ENCODE data around the gene INPP5F.
"Not testable (repeated sequence)": the region's sequence is repeated elsewhere in the genome, so short reads cannot be mapped to it uniquely, and the experiment has no call there.

Gene INPP5F

DNA sequence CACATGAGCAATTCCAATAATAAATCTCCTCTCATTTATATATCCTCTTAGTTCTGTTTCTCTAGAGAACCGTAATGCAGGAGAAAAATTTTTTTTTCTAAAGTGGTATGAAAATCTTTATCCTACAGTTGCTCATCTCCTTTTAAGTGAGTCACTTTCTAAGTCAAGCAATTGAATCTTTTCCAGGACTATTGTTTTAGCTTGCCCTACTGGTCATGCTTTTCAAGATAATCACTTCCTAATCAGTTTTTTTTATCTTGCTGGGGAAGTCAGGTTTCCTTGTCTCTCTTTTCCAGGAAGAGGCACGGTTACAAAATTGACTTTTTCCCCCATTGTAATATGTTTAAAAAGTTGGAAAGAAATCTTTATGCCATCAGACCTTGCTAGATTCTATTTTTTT, 44.0 kb downstream of the INPP5F start:
- Histone ChIP-seq H3K9me2 (replicated peaks; ENCODE audit: insufficient read depth, low read length) (no peaks in the 10 kb centered on the region), H3K4me3 (ENCODE audit: insufficient read depth, low read length, poor library complexity, severe bottlenecking) (no peak overlapping the region), H3K4me2 (ENCODE audit: low read depth, low read length, poor library complexity, severe bottlenecking) (no peak overlapping the region), H3K9ac (ENCODE audit: low read length) (no peak overlapping the region), H3K79me2 (ENCODE audit: insufficient read depth, low read length) (no peaks in the 10 kb centered on the region), H3K27ac (ENCODE audit: low read depth, low read length) (no peak overlapping the region), H3K27me3 (ENCODE audit: low read length) (no peaks in the 10 kb centered on the region), H3F3A (ENCODE audit: insufficient read depth) (no peaks in the 10 kb centered on the region; the same call in 1 of the 2 replicates), H3K9me3 (ENCODE audit: insufficient read depth, low read length) (no peaks in the 10 kb centered on the region), H3K36me3 (ENCODE audit: low read length) (no peaks in the 10 kb centered on the region), H2AFZ (ENCODE audit: low read depth, low read length, severe bottlenecking) (no peak overlapping the region), H4K20me1 (ENCODE audit: low read depth, low read length) (no peaks in the 10 kb centered on the region)
- no peak for TF ChIP-seq EZH2phosphoT487 (conservative IDR thresholded peaks at IDR 0.05; ENCODE audit: low read length)
- TF ChIP-seq, protein P1, sequence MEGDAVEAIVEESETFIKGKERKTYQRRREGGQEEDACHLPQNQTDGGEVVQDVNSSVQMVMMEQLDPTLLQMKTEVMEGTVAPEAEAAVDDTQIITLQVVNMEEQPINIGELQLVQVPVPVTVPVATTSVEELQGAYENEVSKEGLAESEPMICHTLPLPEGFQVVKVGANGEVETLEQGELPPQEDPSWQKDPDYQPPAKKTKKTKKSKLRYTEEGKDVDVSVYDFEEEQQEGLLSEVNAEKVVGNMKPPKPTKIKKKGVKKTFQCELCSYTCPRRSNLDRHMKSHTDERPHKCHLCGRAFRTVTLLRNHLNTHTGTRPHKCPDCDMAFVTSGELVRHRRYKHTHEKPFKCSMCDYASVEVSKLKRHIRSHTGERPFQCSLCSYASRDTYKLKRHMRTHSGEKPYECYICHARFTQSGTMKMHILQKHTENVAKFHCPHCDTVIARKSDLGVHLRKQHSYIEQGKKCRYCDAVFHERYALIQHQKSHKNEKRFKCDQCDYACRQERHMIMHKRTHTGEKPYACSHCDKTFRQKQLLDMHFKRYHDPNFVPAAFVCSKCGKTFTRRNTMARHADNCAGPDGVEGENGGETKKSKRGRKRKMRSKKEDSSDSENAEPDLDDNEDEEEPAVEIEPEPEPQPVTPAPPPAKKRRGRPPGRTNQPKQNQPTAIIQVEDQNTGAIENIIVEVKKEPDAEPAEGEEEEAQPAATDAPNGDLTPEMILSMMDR (IDR thresholded peaks at IDR 0.05; ENCODE audit: insufficient read depth, low read length, poor library complexity, severe bottlenecking): no peak

DNA sequence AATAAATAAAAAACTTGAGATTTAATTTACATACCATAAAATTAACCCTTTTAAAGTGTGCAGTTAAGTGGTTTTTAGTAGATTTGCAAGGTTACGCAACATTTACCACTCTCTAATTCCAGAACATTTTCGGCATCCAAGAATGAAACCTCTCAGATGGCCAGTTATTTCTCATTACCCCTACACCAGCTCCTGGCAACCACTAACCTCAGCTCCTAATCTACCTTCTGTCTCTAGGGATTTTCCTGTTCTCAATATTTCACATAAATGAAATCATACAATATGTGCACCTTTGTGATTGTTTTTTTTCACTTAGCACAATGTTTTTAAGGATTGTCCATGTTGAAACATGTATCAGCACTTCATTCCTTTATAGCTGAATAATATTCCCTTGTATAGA, 45.1 kb downstream of the INPP5F start:
- Histone ChIP-seq H3K27me3 (ENCODE audit: low read length) (no peaks in the 10 kb centered on the region), H3K9ac (ENCODE audit: low read length) (no peak overlapping the region), H3K27ac (ENCODE audit: low read depth, low read length) (no peak overlapping the region), H3F3A (ENCODE audit: insufficient read depth) (no peaks in the 10 kb centered on the region; the same call in 1 of the 2 replicates), H3K79me2 (ENCODE audit: insufficient read depth, low read length) (no peaks in the 10 kb centered on the region), H3K36me3 (ENCODE audit: low read length) (no peaks in the 10 kb centered on the region), H3K9me2 (replicated peaks; ENCODE audit: insufficient read depth, low read length) (no peaks in the 10 kb centered on the region), H3K4me3 (ENCODE audit: insufficient read depth, low read length, poor library complexity, severe bottlenecking) (no peak overlapping the region), H4K20me1 (ENCODE audit: low read depth, low read length) (no peaks in the 10 kb centered on the region), H3K4me2 (ENCODE audit: low read depth, low read length, poor library complexity, severe bottlenecking) (no peak overlapping the region), H2AFZ (ENCODE audit: low read depth, low read length, severe bottlenecking) (no peak overlapping the region), H3K9me3 (ENCODE audit: insufficient read depth, low read length) (no peaks in the 10 kb centered on the region)
- TF ChIP-seq, protein P1 (IDR thresholded peaks at IDR 0.05; ENCODE audit: insufficient read depth, low read length, poor library complexity, severe bottlenecking): no peak
- TF ChIP-seq EZH2phosphoT487 (conservative IDR thresholded peaks at IDR 0.05; ENCODE audit: low read length): no peak

DNA sequence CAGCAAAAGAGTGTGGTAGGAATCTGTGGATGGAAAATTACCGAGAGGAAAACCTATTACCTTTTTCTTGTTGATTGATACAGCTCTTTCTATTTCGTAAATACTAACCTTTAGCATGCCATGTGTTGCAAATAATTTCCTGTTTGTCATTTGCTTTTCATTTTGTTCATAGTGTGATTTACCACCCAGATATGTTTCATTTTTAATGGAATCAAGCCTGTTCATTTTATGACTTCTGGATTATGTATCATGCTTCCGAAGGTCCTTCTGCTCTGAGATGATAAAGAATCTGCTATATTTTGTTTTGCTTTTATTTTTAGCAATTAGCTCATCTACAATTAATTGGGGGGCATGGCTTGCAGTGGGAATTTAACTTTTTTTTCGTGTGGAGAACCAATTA, 46.5 kb downstream of the INPP5F start:
- Histone ChIP-seq H3K9ac (ENCODE audit: low read length) (no peak overlapping the region), H3K4me2 (ENCODE audit: low read depth, low read length, poor library complexity, severe bottlenecking) (no peak overlapping the region), H3K79me2 (ENCODE audit: insufficient read depth, low read length) (no peaks in the 10 kb centered on the region), H4K20me1 (ENCODE audit: low read depth, low read length) (no peaks in the 10 kb centered on the region), H3K9me3 (ENCODE audit: insufficient read depth, low read length) (no peaks in the 10 kb centered on the region), H3F3A (ENCODE audit: insufficient read depth) (no peaks in the 10 kb centered on the region; the same call in 1 of the 2 replicates), H3K9me2 (replicated peaks; ENCODE audit: insufficient read depth, low read length) (no peaks in the 10 kb centered on the region), H2AFZ (ENCODE audit: low read depth, low read length, severe bottlenecking) (no peak overlapping the region), H3K4me3 (ENCODE audit: insufficient read depth, low read length, poor library complexity, severe bottlenecking) (no peak overlapping the region), H3K27me3 (ENCODE audit: low read length) (no peaks in the 10 kb centered on the region), H3K36me3 (ENCODE audit: low read length) (no peaks in the 10 kb centered on the region), H3K27ac (ENCODE audit: low read depth, low read length) (no peak overlapping the region)
- no peak for TF ChIP-seq EZH2phosphoT487 (conservative IDR thresholded peaks at IDR 0.05; ENCODE audit: low read length)
- TF ChIP-seq, protein P1 (IDR thresholded peaks at IDR 0.05; ENCODE audit: insufficient read depth, low read length, poor library complexity, severe bottlenecking): no peak

DNA sequence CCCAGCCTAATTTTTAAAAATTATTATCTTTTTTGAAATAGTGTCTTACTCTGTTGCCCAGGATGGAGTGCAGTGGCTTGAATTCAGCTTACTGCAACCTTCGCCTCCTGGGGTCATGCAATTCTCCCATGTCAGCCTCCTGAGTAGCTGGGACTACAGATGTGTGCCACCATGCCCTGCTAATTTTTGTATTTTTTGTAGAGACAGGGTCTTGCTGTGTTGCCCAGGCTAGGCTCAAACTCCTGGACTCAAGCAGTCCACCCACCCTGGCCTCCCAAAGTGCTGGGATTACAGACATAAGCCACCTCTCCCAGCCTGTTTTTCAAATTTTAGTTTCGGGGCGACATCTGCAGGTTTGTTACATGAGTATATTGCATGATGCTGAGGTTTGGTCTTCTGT, 47.2 kb downstream of the INPP5F start:
- H3K9me3 ChIP-seq (ENCODE audit: insufficient read depth, low read length); H3K4me3 ChIP-seq (ENCODE audit: insufficient read depth, low read length, poor library complexity, severe bottlenecking); H3F3A ChIP-seq (ENCODE audit: insufficient read depth); H3K9me2 ChIP-seq (replicated peaks; ENCODE audit: insufficient read depth, low read length); H4K20me1 ChIP-seq (ENCODE audit: low read depth, low read length); H3K4me2 ChIP-seq (ENCODE audit: low read depth, low read length, poor library complexity, severe bottlenecking); H2AFZ ChIP-seq (ENCODE audit: low read depth, low read length, severe bottlenecking); H3K27me3 ChIP-seq (ENCODE audit: low read length); H3K9ac ChIP-seq (ENCODE audit: low read length); H3K27ac ChIP-seq (ENCODE audit: low read depth, low read length); H3K79me2 ChIP-seq (ENCODE audit: insufficient read depth, low read length); H3K36me3 ChIP-seq (ENCODE audit: low read length): not testable (repeated sequence)

Data from SU-DHL-6 (cell line).